ENCODE measurements around the gene PNN. TPM values are rescaled to one million over a fixed set of nuclear protein-coding genes. Genes with fewer than 3 reads are reported as not detected.
"Not testable (repeated sequence)": the region's sequence is repeated elsewhere in the genome, so short reads cannot be mapped to it uniquely, and the experiment has no call there.

Gene PNN
- polyA plus RNA-seq, 1 donor (not counting 4 experiments of a cell fraction or from before 2014, with no cell fraction given) = 30.6 TPM

DNA sequence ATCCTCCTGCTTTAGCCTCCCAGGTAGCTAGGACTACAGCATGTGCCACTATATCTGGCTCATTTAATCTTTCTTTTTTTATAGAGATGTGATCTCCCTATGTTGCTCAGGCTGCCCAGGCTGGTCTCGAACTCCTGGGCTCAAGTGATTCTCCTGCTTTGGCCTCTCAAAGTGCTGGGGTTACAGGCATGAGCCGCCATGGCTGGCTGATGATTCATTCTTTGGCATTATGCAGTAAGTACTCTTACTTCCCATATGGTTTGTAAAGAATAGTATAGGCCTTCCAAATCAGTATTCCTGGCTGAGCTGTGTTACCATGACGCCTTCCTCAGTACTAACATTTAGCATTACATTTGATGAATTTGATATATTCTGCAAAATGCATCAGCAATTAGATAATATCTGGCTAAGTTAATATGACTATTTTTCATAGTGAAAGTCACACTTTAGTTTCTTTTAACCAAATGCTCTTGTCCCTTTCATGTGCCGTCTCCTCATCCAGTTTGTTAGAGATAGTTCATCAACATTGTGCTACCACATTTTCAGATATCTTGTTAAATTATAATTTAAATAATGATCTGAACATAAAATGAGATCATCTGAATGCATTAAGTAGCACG is 55.5 kb downstream of the PNN start:
- H3K27ac ChIP-seq (ENCODE audit: control insufficient read depth, insufficient read depth, low read length) = no peak overlapping the region
- no peak overlapping the region for H3K4me3 ChIP-seq (ENCODE audit: control insufficient read depth in 2 of 3, extremely low read depth in 1 of 3, insufficient read depth in 2 of 3, low read depth in 1 of 3, low read length in 3 of 3)
- no peaks in the 10 kb centered on the region for H3K36me3 ChIP-seq (ENCODE audit: control insufficient read depth in 2 of 2, extremely low read depth in 1 of 2, insufficient read depth in 2 of 2, low read length in 2 of 2)
- no peak overlapping the region for H3K4me2 ChIP-seq (ENCODE audit: control insufficient read depth, extremely low read depth, insufficient read depth, low read depth, low read length)
- peaks cover 7% of the 10 kb centered on the region for H3K4me1 ChIP-seq (ENCODE audit: control insufficient read depth, extremely low read depth, insufficient read depth, low read length)
- H4K20me1 ChIP-seq (ENCODE audit: control insufficient read depth, extremely low read depth, insufficient read depth, low read length) = no peaks in the 10 kb centered on the region
- no peaks in the 10 kb centered on the region for H3K79me2 ChIP-seq (ENCODE audit: control insufficient read depth, insufficient read depth, low read length)
- no peaks in the 10 kb centered on the region for H3K9me1 ChIP-seq (ENCODE audit: control insufficient read depth, extremely low read depth, insufficient read depth, low read length)
- no peak for TF ChIP-seq EZH2 (IDR thresholded peaks at IDR 0.05; ENCODE audit: low read length)
- TF ChIP-seq, protein P1, sequence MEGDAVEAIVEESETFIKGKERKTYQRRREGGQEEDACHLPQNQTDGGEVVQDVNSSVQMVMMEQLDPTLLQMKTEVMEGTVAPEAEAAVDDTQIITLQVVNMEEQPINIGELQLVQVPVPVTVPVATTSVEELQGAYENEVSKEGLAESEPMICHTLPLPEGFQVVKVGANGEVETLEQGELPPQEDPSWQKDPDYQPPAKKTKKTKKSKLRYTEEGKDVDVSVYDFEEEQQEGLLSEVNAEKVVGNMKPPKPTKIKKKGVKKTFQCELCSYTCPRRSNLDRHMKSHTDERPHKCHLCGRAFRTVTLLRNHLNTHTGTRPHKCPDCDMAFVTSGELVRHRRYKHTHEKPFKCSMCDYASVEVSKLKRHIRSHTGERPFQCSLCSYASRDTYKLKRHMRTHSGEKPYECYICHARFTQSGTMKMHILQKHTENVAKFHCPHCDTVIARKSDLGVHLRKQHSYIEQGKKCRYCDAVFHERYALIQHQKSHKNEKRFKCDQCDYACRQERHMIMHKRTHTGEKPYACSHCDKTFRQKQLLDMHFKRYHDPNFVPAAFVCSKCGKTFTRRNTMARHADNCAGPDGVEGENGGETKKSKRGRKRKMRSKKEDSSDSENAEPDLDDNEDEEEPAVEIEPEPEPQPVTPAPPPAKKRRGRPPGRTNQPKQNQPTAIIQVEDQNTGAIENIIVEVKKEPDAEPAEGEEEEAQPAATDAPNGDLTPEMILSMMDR (optimal IDR thresholded peaks at IDR 0.05 in 1 of 3, IDR thresholded peaks at IDR 0.05 in 1 of 3, conservative IDR thresholded peaks at IDR 0.05 in 1 of 3; ENCODE audit: extremely low read depth in 1 of 3, insufficient read depth in 2 of 3, low read length in 3 of 3) = no peak
- FAIRE-seq (no peak), DNase-seq (ENCODE audit: low read depth, low spot score) (no peak)
- no peak overlapping the region for H3K9ac ChIP-seq (ENCODE audit: control insufficient read depth, extremely low read depth, insufficient read depth, low read length)
- dilution Hi-C loops (cut with MboI; ENCODE audit: extremely low pct_ligation_motif_present, low sequenced_read_pairs) = no loop called here
- H2AFZ ChIP-seq (ENCODE audit: control insufficient read depth, low read length) = no peak overlapping the region
- no peaks in the 10 kb centered on the region for H3K9me3 ChIP-seq (ENCODE audit: control insufficient read depth, low read depth, low read length)
- no peaks in the 10 kb centered on the region for H3K27me3 ChIP-seq (ENCODE audit: control insufficient read depth, extremely low read depth, insufficient read depth, low read length)

DNA sequence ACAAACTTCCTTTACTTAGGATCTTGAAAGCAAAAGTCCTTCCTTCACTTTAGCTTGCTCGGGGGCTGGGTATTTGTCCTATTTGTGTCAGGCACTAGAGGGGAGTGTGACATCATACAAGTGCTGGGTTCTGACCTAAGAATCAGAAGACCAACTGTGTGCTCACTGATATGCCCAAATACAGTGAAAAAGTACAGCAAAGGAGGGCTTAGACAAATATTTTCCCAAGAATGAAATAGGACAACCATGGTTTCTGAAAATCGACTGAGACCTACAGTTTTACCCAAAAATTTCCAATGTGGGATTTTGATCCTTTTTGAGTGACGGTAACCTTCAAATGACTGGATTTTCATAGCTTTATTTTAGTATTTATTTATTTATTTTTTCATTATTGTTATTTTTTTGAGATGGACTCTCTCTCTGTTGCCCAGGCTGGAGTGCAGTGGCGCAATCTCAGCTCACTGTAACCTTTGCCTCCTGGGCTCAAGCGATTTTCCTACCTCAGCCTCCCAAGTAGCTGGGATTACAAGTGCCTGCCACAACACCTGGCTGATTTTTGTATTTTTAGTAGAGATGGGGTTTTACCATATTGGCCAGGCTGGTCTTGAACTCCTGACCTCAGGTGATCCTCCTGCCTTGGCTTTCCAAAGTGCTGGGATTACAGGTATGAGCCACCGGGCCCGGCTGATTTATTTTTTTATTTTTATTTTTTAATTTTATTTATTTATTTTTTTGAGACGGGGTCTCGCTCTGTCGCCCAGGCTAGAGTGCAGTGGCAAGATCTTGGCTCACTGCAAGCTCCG is 56.9 kb downstream of the PNN start:
- DNase-seq (ENCODE audit: low read depth, low spot score); FAIRE-seq; H2AFZ ChIP-seq (ENCODE audit: control insufficient read depth, low read length): not testable (repeated sequence)

More for the DNA sequence above, 56.9 kb downstream of the PNN start:
- H3K27me3 ChIP-seq (ENCODE audit: control insufficient read depth, extremely low read depth, insufficient read depth, low read length); H3K4me2 ChIP-seq (ENCODE audit: control insufficient read depth, extremely low read depth, insufficient read depth, low read depth, low read length); H3K36me3 ChIP-seq (ENCODE audit: control insufficient read depth in 2 of 2, extremely low read depth in 1 of 2, insufficient read depth in 2 of 2, low read length in 2 of 2); dilution Hi-C loops (cut with MboI; ENCODE audit: extremely low pct_ligation_motif_present, low sequenced_read_pairs); H3K4me1 ChIP-seq (ENCODE audit: control insufficient read depth, extremely low read depth, insufficient read depth, low read length); H3K9me3 ChIP-seq (ENCODE audit: control insufficient read depth, low read depth, low read length); H3K9me1 ChIP-seq (ENCODE audit: control insufficient read depth, extremely low read depth, insufficient read depth, low read length); H3K79me2 ChIP-seq (ENCODE audit: control insufficient read depth, insufficient read depth, low read length); H3K9ac ChIP-seq (ENCODE audit: control insufficient read depth, extremely low read depth, insufficient read depth, low read length); H3K4me3 ChIP-seq (ENCODE audit: control insufficient read depth in 2 of 3, extremely low read depth in 1 of 3, insufficient read depth in 2 of 3, low read depth in 1 of 3, low read length in 3 of 3); H3K27ac ChIP-seq (ENCODE audit: control insufficient read depth, insufficient read depth, low read length); H4K20me1 ChIP-seq (ENCODE audit: control insufficient read depth, extremely low read depth, insufficient read depth, low read length): not testable (repeated sequence)
- TF ChIP-seq, protein P1 (optimal IDR thresholded peaks at IDR 0.05 in 1 of 3, IDR thresholded peaks at IDR 0.05 in 1 of 3, conservative IDR thresholded peaks at IDR 0.05 in 1 of 3; ENCODE audit: extremely low read depth in 1 of 3, insufficient read depth in 2 of 3, low read length in 3 of 3) = peak in 1 of 3 experiments; percentile 38

Other genes with a start within 250 kb of the PNN start
- gene SEC23A, start 72.0 kb upstream of the PNN start, polyA plus RNA-seq = 61.4 to 79.6 TPM (median 69.0 TPM) in 3 replicates
- gene GEMIN2, start 60.9 kb upstream of the PNN start, polyA plus RNA-seq = 15.2 to 28.7 TPM (median 17.7 TPM) in 3 replicates
- gene TRAPPC6B, start 4.9 kb upstream of the PNN start, polyA plus RNA-seq = 16.2 to 21.7 TPM (median 18.4 TPM) in 3 replicates
- gene MIA2, start 58.7 kb downstream of the PNN start, polyA plus RNA-seq = 12.9 to 21.9 TPM (median 21.0 TPM) in 3 replicates

Data from keratinocyte (primary cell).